Measurements from ENCODE around the gene ZNF521. TPM values are rescaled to one million over a fixed set of nuclear protein-coding genes. Genes with fewer than 3 reads are reported as not detected.

The ZNF521 gene
- total RNA-seq, 2 donors from 2014 or later, result 1.1 TPM; not detected in 1

DNA sequence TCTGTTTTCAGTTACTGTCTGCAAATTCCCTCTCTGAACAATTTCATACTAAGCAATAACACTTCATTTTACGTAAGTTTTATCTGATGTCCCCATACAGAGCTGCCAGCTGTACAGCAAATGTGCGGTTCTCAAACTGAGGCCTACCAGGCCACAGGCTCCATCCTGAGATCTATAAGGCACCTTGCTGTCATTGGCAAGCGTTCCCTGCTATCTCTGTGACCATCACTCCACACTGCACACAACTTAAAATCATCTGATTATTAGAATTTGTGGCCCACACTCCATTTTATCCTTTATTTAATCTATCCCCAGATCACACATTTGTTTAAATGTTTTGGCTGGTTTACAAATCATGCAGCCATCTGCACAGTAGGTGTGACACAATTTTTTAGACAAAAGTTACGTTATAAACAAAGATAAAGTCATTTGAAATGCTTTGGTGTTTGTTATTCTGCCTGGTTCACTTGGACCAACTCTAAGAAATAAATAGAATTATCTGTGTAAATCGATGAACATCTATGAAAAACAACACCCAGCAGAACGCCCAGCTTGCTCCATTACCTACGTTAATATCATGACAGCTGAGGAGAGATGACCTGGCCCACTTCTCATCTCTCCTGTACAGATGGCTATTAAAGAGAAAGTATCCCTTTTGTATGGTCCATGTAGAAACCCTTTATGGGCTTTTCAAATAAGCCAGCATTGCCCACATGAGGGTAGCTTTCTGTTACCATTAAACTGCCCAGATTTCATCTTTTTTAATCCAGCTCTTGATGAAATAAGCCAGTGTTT is 162.4 kb downstream of the ZNF521 start:
- H3K27me3 Mint-ChIP-seq, result peaks cover 11% of the 10 kb centered on the region
- H3K4me3 Mint-ChIP-seq, result no peak overlapping the region
- H3K9me3 ChIP-seq (ENCODE audit: control insufficient read depth, low read length, poor library complexity, severe bottlenecking), result no peaks in the 10 kb centered on the region
- no peak for ATAC-seq
- no peaks in the 10 kb centered on the region for H3K36me3 Mint-ChIP-seq (ENCODE audit: low read depth)
- no peaks in the 10 kb centered on the region for H3K4me1 Mint-ChIP-seq
- DNase-seq, result no peak
- no peak overlapping the region for H3K27ac Mint-ChIP-seq

- DNase-seq (no peak), ATAC-seq (no peak)
- Mint-ChIP-seq H3K27ac (no peak overlapping the region), H3K4me1 (no peaks in the 10 kb centered on the region), H3K4me3 (no peak overlapping the region), H3K36me3 (ENCODE audit: low read depth) (no peaks in the 10 kb centered on the region), H3K27me3 (peaks cover 11% of the 10 kb centered on the region)
- no peaks in the 10 kb centered on the region for H3K9me3 ChIP-seq (ENCODE audit: control insufficient read depth, low read length, poor library complexity, severe bottlenecking)
Observed at GRCh38 chr18:25187521-25188192, 164.3 kb downstream of the ZNF521 start.

- H3K27me3 Mint-ChIP-seq, result peaks cover 11% of the 10 kb centered on the region
- no peaks in the 10 kb centered on the region for H3K36me3 Mint-ChIP-seq (ENCODE audit: low read depth)
Observed at GRCh38 chr18:25186871-25187270, 165.1 kb downstream of the ZNF521 start.

DNA sequence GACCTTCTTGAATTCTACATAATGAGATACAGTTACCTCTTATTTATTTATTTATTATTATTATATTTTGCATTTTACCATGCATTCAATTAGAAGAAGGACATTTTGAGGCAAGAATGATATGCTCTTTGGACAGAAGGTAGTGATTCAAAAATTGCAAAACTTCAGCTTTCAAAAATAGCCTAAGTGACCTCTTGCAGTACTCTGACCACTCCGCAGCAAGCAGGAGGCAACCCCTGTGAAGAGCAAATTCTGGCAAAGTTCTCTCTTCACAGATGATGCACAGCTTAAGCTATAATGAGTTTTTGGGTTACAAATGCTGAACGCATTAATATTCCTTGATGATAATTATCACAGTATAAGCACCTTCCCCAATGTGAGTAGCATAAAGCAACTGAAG is 170.0 kb downstream of the ZNF521 start:
- H3K27ac Mint-ChIP-seq, result no peak overlapping the region
- H3K4me3 Mint-ChIP-seq, result no peak overlapping the region
- peaks cover 2% of the 10 kb centered on the region for H3K36me3 Mint-ChIP-seq (ENCODE audit: low read depth)
- H3K4me1 Mint-ChIP-seq, result no peaks in the 10 kb centered on the region
- DNase-seq (no peak), ATAC-seq (no peak)
- H3K27me3 Mint-ChIP-seq, result peaks cover 30% of the 10 kb centered on the region
- no peaks in the 10 kb centered on the region for H3K9me3 ChIP-seq (ENCODE audit: control insufficient read depth, low read length, poor library complexity, severe bottlenecking)

More at GRCh38 chr18:25186871-25187270, 165.1 kb downstream of the ZNF521 start:
- H3K4me1 Mint-ChIP-seq, result no peaks in the 10 kb centered on the region
- H3K27ac Mint-ChIP-seq, result no peak overlapping the region
- no peak for DNase-seq
- no peaks in the 10 kb centered on the region for H3K9me3 ChIP-seq (ENCODE audit: control insufficient read depth, low read length, poor library complexity, severe bottlenecking)
- H3K4me3 Mint-ChIP-seq, result no peak overlapping the region
- no peak for ATAC-seq

- no peak for DNase-seq
- H3K36me3 Mint-ChIP-seq (ENCODE audit: low read depth), result peaks cover 2% of the 10 kb centered on the region
- H3K27ac Mint-ChIP-seq, result no peak overlapping the region
- H3K4me1 Mint-ChIP-seq, result no peaks in the 10 kb centered on the region
- H3K4me3 Mint-ChIP-seq, result no peak overlapping the region
- H3K27me3 Mint-ChIP-seq, result peaks cover 30% of the 10 kb centered on the region
- ATAC-seq, result no peak
- H3K9me3 ChIP-seq (ENCODE audit: control insufficient read depth, low read length, poor library complexity, severe bottlenecking), result no peaks in the 10 kb centered on the region
Observed at GRCh38 chr18:25181581-25181980, 170.4 kb downstream of the ZNF521 start.

DNA sequence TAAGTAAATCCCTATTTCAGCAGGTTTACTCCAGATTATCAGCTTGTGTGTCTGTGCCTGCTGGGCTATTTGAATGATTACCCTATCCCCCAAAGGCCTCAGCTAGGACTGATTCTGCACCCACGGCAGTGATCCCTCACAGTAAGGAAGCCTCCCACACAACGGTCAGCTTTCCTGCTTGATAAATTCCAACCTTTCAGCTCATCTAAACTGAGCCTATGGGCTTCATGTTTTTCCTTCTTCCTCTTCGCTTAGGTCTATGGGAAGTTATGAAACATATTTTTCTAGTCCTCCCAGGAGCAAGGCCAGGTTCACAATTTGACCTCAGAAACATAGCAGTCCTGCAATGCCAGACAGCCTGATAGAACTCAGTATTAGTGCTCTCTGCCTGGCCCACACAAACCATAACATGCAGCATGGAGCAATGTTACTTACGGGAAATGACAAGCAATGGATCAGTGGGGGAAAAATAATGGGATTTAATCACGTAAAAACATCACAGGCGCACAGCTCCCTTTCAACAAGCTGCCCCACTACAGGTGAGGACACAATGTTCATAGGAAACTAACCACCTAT is 170.9 kb downstream of the ZNF521 start:
- H3K4me1 Mint-ChIP-seq, result no peaks in the 10 kb centered on the region
- peaks cover 2% of the 10 kb centered on the region for H3K36me3 Mint-ChIP-seq (ENCODE audit: low read depth)
- DNase-seq (no peak), ATAC-seq (no peak)
- no peaks in the 10 kb centered on the region for H3K9me3 ChIP-seq (ENCODE audit: control insufficient read depth, low read length, poor library complexity, severe bottlenecking)
- no peak overlapping the region for H3K4me3 Mint-ChIP-seq
- H3K27ac Mint-ChIP-seq, result no peak overlapping the region
- H3K27me3 Mint-ChIP-seq, result peaks cover 30% of the 10 kb centered on the region

GRCh38 chr18:25177631-25178030 is 174.3 kb downstream of the ZNF521 start:
- Mint-ChIP-seq H3K27me3 (peaks cover 23% of the 10 kb centered on the region), H3K4me3 (no peak overlapping the region), H3K4me1 (no peaks in the 10 kb centered on the region), H3K27ac (no peak overlapping the region), H3K36me3 (ENCODE audit: low read depth) (peaks cover 2% of the 10 kb centered on the region)
- no peaks in the 10 kb centered on the region for H3K9me3 ChIP-seq (ENCODE audit: control insufficient read depth, low read length, poor library complexity, severe bottlenecking)
- no peak for ATAC-seq
- no peak for DNase-seq

DNA sequence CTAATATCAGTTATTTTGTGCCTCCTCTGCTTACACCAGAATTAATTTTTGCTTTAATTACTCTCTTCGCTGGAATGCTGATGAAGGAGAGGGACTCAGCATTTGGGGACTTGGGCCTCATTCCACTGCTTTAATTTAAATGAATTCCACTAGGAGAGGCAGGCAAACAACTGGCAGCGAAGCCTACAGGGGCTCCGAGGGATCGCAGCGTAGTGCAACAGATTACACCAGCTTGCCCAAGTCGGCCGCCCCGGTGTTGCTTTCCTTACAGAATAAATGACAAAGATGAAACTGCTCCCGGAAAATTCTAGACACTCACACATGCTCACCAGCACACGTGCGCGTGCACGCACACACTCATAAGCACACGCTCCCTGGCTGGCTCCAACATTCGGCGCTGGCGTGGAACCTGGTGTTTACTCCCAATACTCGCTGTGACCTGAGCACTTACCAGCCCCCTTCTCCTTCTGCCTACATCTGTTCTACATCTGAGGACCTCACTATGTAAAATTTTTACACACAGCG is 175.4 kb downstream of the ZNF521 start:
- ATAC-seq, result no peak
- H3K36me3 Mint-ChIP-seq (ENCODE audit: low read depth), result peaks cover 2% of the 10 kb centered on the region
- no peaks in the 10 kb centered on the region for H3K9me3 ChIP-seq (ENCODE audit: control insufficient read depth, low read length, poor library complexity, severe bottlenecking)
- H3K27ac Mint-ChIP-seq, result no peak overlapping the region
- H3K4me3 Mint-ChIP-seq, result no peak overlapping the region
- no peaks in the 10 kb centered on the region for H3K4me1 Mint-ChIP-seq
- no peak for DNase-seq
- H3K27me3 Mint-ChIP-seq, result peaks cover 22% of the 10 kb centered on the region

DNA sequence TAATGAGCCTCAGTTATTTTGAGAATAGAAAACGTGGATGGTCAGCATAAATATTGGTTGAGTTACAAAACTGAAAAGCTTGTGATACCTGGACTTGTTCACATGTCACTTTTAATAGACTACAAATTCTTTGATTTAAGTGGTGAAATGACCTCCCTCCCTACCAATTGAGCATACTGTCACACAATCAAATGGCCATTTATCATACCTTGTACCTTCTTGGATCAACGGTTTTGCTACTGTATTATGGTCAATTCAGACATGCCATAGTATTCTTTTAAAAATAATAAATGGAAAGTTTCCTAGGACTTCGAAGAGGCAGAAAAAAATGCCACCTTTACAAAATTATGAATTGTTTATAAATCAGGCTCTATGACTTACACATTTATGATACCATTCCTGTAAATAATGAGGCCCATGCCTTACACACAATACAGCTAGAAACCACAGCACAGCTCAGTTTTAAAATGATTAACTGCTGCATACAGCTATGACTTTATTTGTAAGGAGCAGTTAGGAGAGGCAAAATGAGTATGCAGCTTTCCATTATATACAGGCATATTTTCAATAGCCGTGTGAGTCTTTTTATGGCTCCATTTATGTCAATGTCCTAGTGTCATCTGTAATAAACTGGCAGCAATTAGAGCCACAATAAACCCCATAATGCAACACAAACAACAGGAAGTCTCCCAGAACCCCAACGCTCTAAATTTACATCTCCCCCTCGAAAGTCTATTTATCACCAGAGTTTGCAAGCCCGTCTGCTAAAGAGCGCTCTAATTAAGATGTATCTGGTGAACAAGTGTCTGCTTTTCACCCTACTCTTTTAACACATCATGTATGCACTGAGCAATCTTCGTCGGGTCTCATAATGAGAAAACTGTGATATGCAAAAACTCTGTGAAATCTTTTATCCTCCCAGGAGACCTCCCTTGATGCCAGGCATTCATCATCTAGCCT is 176.1 kb downstream of the ZNF521 start:
- H3K4me1 Mint-ChIP-seq, result no peaks in the 10 kb centered on the region
- no peak overlapping the region for H3K4me3 Mint-ChIP-seq
- peaks cover under 1% of the 10 kb centered on the region for H3K9me3 ChIP-seq (ENCODE audit: control insufficient read depth, low read length, poor library complexity, severe bottlenecking)
- H3K36me3 Mint-ChIP-seq (ENCODE audit: low read depth), result peaks cover 2% of the 10 kb centered on the region
- peaks cover 15% of the 10 kb centered on the region for H3K27me3 Mint-ChIP-seq
- H3K27ac Mint-ChIP-seq, result no peak overlapping the region
- ATAC-seq, result no peak
- DNase-seq, result no peak

DNA sequence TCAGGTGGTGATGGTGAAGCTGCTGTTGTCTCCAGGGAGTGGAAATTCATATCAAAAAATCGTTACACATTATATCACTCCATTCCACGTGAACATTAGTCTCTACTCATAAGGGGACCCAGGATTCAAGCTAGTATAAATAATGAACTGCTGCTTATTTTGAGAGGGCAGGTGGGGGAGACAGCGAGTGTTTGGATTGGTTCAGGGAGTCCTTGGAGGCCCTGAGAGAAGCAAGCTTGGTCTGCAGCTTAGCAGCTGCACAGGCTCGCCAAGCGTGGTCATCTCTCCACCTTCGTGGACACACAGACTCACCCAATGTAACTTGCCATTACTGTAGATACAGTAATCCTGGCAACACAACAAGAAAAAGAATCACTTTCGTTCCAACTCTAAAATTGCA is 177.6 kb downstream of the ZNF521 start:
- DNase-seq (no peak), ATAC-seq (no peak)
- Mint-ChIP-seq H3K36me3 (ENCODE audit: low read depth) (peaks cover 2% of the 10 kb centered on the region), H3K27ac (no peak overlapping the region), H3K27me3 (peaks cover 10% of the 10 kb centered on the region), H3K4me3 (no peak overlapping the region), H3K4me1 (no peaks in the 10 kb centered on the region)
- H3K9me3 ChIP-seq (ENCODE audit: control insufficient read depth, low read length, poor library complexity, severe bottlenecking), result peaks cover 3% of the 10 kb centered on the region

DNA sequence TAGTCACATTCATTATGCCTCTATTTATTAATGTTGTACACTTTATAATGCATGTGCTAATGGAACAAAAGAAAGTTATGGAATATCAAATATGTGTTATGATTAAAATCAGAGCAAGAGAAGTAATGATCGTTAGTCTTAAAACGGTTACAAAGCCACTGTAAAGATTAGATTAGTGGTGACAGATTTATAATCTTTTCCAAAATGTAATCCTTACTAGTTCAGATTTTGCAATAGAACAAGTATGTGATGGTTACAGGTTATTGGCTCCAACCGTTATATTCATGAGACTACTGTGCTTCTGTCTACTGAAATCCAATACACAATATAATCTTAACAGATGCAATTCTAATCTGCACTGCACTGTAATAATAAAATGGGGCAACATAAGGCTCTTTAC is 180.6 kb downstream of the ZNF521 start:
- DNase-seq (no peak), ATAC-seq (no peak)
- Mint-ChIP-seq H3K4me1 (no peaks in the 10 kb centered on the region), H3K4me3 (no peak overlapping the region), H3K36me3 (ENCODE audit: low read depth) (no peaks in the 10 kb centered on the region), H3K27me3 (no peaks in the 10 kb centered on the region), H3K27ac (no peak overlapping the region)
- H3K9me3 ChIP-seq (ENCODE audit: control insufficient read depth, low read length, poor library complexity, severe bottlenecking), result peaks cover 3% of the 10 kb centered on the region

- H3K9me3 ChIP-seq (ENCODE audit: control insufficient read depth, low read length, poor library complexity, severe bottlenecking), result peaks cover 3% of the 10 kb centered on the region
- no peaks in the 10 kb centered on the region for H3K4me1 Mint-ChIP-seq
- DNase-seq (no peak), ATAC-seq (no peak)
- H3K27ac Mint-ChIP-seq, result no peak overlapping the region
- H3K36me3 Mint-ChIP-seq (ENCODE audit: low read depth), result no peaks in the 10 kb centered on the region
- no peak overlapping the region for H3K4me3 Mint-ChIP-seq
- no peaks in the 10 kb centered on the region for H3K27me3 Mint-ChIP-seq
Observed at GRCh38 chr18:25170402-25170801, 181.6 kb downstream of the ZNF521 start.

Measured in T-helper 17 cell (primary cell).